HAP-1 (cell line): ENCODE results near the gene ACLY.
A peak's percentile ranks its signal among the peaks of the same experiment; 100 is the strongest.
"Not testable (repeated sequence)": the region's sequence is repeated elsewhere in the genome, so short reads cannot be mapped to it uniquely, and the experiment has no call there.

Source experiments
- DNase-seq, 2 experiments: peaks; one replicate each; pipeline ENCODE4 v3.0.0-alpha.2; 2016 to 2020; ENCODE audit warnings: low spot score in 2 of 2
- H3K27me3 ChIP-seq: fragments of 250-450 bp; sonication (Bioruptor Pico); 2 replicates; pipeline ENCODE4 v1.5.1; 2020; ENCODE audit warnings: low read depth, mild to moderate bottlenecking, moderate library complexity
- H3K36me3 ChIP-seq: fragments of 250-450 bp; sonication (Bioruptor Pico); replicated peaks from 2 replicates; pipeline ENCODE4 v1.5.1; 2020; ENCODE audit warnings: mild to moderate bottlenecking
- H3K4me1 ChIP-seq: fragments of 250-450 bp; sonication (Bioruptor Pico); 2 replicates; pipeline ENCODE4 v1.5.1; 2020; ENCODE audit warnings: mild to moderate bottlenecking
- H3K4me3 ChIP-seq: fragments of 250-450 bp; sonication (Bioruptor Pico); 2 replicates; pipeline ENCODE4 v1.5.1; 2020; ENCODE audit warnings: mild to moderate bottlenecking, moderate library complexity
- H3K9me3 ChIP-seq: fragments of 250-450 bp; sonication (Bioruptor Pico); 2 replicates; pipeline ENCODE4 v1.5.1; 2020; ENCODE audit warnings: mild to moderate bottlenecking, moderate library complexity
- in situ Hi-C: fragments of 300-500 bp; cut with MboI; formaldehyde crosslinking; loops from 3 replicates; pipeline ENCODE4 v1.14.3; 2020; ENCODE audit warnings: low sequenced_read_pairs, inconsistent platforms, mixed read lengths

ACLY gene

GRCh38 chr17:41893384-41893783, 25.4 kb downstream of the ACLY start:
- DNase-seq: no peak
- Histone ChIP-seq H3K36me3 (peaks cover 88% of the 10 kb centered on the region), H3K4me3 (no peak overlapping the region), H3K27me3 (no peaks in the 10 kb centered on the region), H3K9me3 (no peaks in the 10 kb centered on the region), H3K4me1 (no peaks in the 10 kb centered on the region)
- in situ Hi-C loops: loop anchor here (25.0 kb wide), 1 partner anchor 1506 kb away; no protein-coding TSS in a partner anchor

GRCh38 chr17:41892021-41892376, 26.8 kb downstream of the ACLY start:
- in situ Hi-C loops: loop anchor here (25.0 kb wide), 1 partner anchor 1505 kb away; no protein-coding TSS in a partner anchor
- peaks cover 87% of the 10 kb centered on the region for H3K36me3 ChIP-seq
- no peaks in the 10 kb centered on the region for H3K9me3 ChIP-seq
- no peaks in the 10 kb centered on the region for H3K4me1 ChIP-seq
- H3K27me3 ChIP-seq: no peaks in the 10 kb centered on the region
- DNase-seq: no peak
- H3K4me3 ChIP-seq: no peak overlapping the region

DNA sequence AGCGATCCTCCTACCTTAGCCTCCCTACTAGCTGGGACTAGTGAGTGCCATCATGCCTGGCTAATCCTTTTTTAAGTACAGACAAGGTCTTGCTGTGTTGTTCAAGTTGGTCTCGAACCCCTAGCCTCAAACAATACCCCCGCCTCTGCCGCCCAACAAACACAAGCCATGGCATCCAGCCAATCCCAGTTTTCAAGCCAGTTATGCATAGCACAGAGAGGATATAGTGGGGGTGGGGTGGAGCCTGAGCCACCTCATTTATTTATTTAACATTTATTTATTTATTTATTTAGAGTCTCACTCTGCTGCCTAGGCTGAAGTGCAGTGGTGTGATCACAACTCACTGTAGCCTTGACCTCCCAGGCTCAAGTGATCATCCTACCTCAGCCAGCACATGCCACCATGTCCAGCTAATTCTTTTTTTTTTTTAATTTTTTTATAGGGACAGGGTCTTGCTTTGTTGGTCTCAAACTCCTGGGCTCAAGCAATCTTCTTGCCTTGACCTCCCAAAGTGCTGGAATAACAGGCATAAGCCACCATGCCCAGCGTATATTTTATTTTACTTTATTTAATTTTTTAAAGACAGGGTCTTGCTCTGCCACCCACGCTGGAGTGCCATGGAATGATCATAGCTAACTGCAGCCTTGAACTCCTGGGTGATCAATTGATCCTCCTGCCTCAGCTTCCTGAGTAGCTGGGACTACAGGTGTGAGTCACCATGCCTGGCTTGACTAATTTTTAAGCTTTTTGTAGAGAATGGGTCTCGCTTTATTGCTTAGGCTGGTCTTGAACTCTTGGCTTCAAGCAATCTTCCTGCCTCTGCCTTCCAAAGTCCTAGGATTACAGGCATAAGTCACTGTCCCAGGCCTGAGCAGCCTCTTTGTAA, 27.4 kb downstream of the ACLY start:
- in situ Hi-C loops: loop anchor here (25.0 kb wide), 1 partner anchor 1504 kb away; no protein-coding TSS in a partner anchor
- Histone ChIP-seq H3K36me3 (peaks cover 85% of the 10 kb centered on the region), H3K9me3 (no peaks in the 10 kb centered on the region)

GRCh38 chr17:41888332-41888965, 30.3 kb downstream of the ACLY start:
- DNase-seq: no peak
- Histone ChIP-seq H3K4me1 (no peaks in the 10 kb centered on the region), H3K9me3 (no peaks in the 10 kb centered on the region), H3K36me3 (peaks cover 93% of the 10 kb centered on the region), H3K4me3 (no peak overlapping the region), H3K27me3 (no peaks in the 10 kb centered on the region)
- in situ Hi-C loops: loop anchor here (25.0 kb wide), 1 partner anchor 1501 kb away; no protein-coding TSS in a partner anchor

More for the DNA sequence above, 27.4 kb downstream of the ACLY start:
- Histone ChIP-seq H3K4me1 (no peaks in the 10 kb centered on the region), H3K4me3 (no peak overlapping the region), H3K27me3 (no peaks in the 10 kb centered on the region)
- no peak for DNase-seq

GRCh38 chr17:41885733-41886132, 33.0 kb downstream of the ACLY start:
- no peaks in the 10 kb centered on the region for H3K27me3 ChIP-seq
- in situ Hi-C loops: loop anchor here (25.0 kb wide), 1 partner anchor 1498 kb away; no protein-coding TSS in a partner anchor
- H3K4me1 ChIP-seq: no peaks in the 10 kb centered on the region
- no peak overlapping the region for H3K4me3 ChIP-seq
- H3K9me3 ChIP-seq: no peaks in the 10 kb centered on the region
- peak in 1 of 2 experiments; percentile 22 for DNase-seq
- peaks cover 83% of the 10 kb centered on the region for H3K36me3 ChIP-seq

GRCh38 chr17:41882756-41883155, 36.0 kb downstream of the ACLY start:
- DNase-seq: no peak
- H3K36me3 ChIP-seq: peaks cover 78% of the 10 kb centered on the region
- no peaks in the 10 kb centered on the region for H3K27me3 ChIP-seq
- no peaks in the 10 kb centered on the region for H3K4me1 ChIP-seq
- H3K4me3 ChIP-seq: no peak overlapping the region
- in situ Hi-C loops: loop anchor here (25.0 kb wide), 1 partner anchor 1495 kb away; no protein-coding TSS in a partner anchor
- H3K9me3 ChIP-seq: peaks cover 2% of the 10 kb centered on the region; the same call in 1 of the 2 replicates

GRCh38 chr17:41880130-41880529, 38.6 kb downstream of the ACLY start:
- DNase-seq: no peak
- no peaks in the 10 kb centered on the region for H3K27me3 ChIP-seq
- H3K9me3 ChIP-seq: peaks cover 2% of the 10 kb centered on the region; the same call in 1 of the 2 replicates
- H3K36me3 ChIP-seq: peaks cover 68% of the 10 kb centered on the region
- H3K4me1 ChIP-seq: no peaks in the 10 kb centered on the region
- in situ Hi-C loops: loop anchor here (25.0 kb wide), 1 partner anchor 1493 kb away; no protein-coding TSS in a partner anchor
- no peak overlapping the region for H3K4me3 ChIP-seq

DNA sequence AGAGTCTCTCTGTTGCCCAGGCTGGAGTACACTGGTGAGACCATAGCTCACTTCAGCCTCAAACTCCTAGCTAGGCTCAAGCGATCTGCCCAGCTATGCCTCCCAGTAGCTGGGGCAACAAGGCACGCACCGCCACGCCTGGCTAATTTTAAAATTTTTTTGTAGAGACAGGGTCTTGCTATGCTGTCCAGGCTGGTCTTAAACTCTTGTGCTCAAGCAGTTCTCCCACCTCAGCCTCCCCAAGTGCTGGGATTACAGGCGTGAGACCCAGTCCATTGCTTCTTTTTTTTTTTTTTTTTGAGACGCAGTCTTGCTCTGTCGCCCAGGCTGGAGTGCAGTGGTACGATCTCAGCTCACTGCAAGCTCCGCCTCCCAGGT, 44.5 kb downstream of the ACLY start:
- H3K4me3 ChIP-seq, DNase-seq, in situ Hi-C loops, H3K4me1 ChIP-seq, H3K9me3 ChIP-seq, H3K27me3 ChIP-seq: not testable (repeated sequence)
- H3K36me3 ChIP-seq: peaks cover 79% of the 10 kb centered on the region

DNA sequence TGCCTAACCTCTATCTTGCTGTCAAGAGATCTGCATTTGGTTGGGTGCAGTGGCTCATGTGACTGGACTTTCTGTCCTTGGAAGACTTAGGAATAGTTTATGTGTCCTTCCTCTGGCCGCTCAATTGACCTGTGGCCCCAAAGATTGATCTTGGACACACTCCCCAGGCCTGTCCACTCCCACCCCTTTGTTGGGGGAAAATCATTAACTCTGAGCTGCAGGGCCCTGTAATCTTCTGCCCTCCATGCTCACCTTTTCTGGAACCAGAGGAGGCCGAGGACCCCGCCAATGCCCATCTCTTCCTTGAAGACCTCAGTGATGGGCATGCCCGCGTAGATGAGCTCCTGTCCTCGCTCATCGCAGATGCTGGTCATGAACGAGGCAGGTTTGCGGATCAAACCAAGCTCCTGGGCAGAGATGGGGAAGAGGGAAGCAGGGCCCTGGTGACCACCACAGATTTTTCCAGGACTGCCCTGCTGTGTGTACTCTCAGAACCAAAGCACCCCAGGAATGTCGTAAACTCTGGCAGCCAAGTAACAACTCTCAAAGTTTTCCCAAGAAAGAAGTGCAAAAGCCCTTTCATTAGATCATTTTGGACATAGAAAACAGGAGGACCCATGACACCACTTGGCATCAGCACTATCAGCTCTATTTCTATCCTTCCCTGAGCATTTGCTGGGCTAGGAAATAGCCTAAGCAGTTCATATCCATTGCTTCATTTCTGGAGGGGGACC, 45.0 kb downstream of the ACLY start:
- in situ Hi-C loops: no loop called here
- DNase-seq: no peak
- Histone ChIP-seq H3K36me3 (peaks cover 78% of the 10 kb centered on the region), H3K4me3 (no peak overlapping the region), H3K27me3 (no peaks in the 10 kb centered on the region), H3K4me1 (no peaks in the 10 kb centered on the region), H3K9me3 (peaks cover 2% of the 10 kb centered on the region; the same call in 1 of the 2 replicates)

DNA sequence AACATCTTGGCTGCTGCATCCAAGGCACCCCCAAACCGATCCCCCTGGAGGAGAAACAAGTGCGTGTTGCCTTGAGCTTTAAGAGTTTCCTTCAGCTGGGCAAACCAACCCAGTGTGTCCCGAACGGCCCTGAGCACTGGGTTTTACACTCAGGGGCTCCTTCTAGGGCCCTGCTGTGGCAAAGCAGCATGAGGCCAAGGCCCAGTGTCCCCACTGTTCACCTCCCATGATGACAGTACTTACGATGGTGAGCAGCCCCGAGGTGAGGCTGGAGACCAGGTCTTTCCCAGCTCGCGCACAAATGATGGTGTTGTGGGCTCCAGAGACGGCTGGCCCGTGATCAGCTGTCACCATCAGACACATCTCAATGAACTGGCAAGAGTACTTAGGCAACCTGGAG, 47.0 kb downstream of the ACLY start:
- in situ Hi-C loops: no loop called here
- Histone ChIP-seq H3K4me3 (no peak overlapping the region), H3K4me1 (no peaks in the 10 kb centered on the region), H3K36me3 (peaks cover 72% of the 10 kb centered on the region), H3K27me3 (no peaks in the 10 kb centered on the region), H3K9me3 (no peaks in the 10 kb centered on the region)
- DNase-seq: no peak

DNA sequence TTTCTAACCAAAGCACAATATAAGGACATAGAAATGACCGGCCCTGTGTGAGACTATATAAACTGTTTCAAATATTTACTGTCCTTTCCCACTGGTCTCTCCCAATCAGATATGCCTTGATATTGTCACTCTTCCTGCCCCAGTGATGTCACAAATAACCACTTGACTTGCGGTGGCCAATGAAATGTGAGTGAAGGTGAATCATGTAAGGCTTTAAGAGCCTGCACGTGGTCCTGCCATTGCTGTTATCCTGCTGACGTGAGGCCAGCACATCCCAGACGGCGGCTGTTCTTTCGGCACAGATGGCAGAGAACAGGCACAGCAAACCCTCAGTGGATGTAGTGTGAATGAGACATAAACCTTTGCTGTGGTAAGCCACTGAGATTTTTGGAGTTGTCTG, 48.1 kb downstream of the ACLY start:
- Histone ChIP-seq H3K36me3 (peaks cover 72% of the 10 kb centered on the region), H3K27me3 (no peaks in the 10 kb centered on the region), H3K9me3 (no peaks in the 10 kb centered on the region), H3K4me3 (no peak overlapping the region), H3K4me1 (no peaks in the 10 kb centered on the region)
- in situ Hi-C loops: no loop called here
- no peak for DNase-seq

GRCh38 chr17:41870097-41870496, 48.7 kb downstream of the ACLY start:
- in situ Hi-C loops: no loop called here
- Histone ChIP-seq H3K27me3 (no peaks in the 10 kb centered on the region), H3K4me3 (no peak overlapping the region), H3K36me3 (peaks cover 72% of the 10 kb centered on the region), H3K9me3 (no peaks in the 10 kb centered on the region), H3K4me1 (no peaks in the 10 kb centered on the region)
- no peak for DNase-seq

- Histone ChIP-seq H3K27me3 (no peaks in the 10 kb centered on the region), H3K36me3 (peaks cover 71% of the 10 kb centered on the region), H3K4me1 (no peaks in the 10 kb centered on the region), H3K4me3 (no peak overlapping the region), H3K9me3 (no peaks in the 10 kb centered on the region)
- in situ Hi-C loops: no loop called here
- no peak for DNase-seq
Measured at GRCh38 chr17:41869426-41869825, 49.3 kb downstream of the ACLY start.
